ENCODE results near the gene CCDC197. TPM values are rescaled to one million over a fixed set of nuclear protein-coding genes. Genes with fewer than 3 reads are reported as not detected.
A peak's percentile ranks its signal among the peaks of the same experiment; 100 is the strongest.

Gene CCDC197
- total RNA-seq, 2 experiments from 2014 or later: not detected

DNA sequence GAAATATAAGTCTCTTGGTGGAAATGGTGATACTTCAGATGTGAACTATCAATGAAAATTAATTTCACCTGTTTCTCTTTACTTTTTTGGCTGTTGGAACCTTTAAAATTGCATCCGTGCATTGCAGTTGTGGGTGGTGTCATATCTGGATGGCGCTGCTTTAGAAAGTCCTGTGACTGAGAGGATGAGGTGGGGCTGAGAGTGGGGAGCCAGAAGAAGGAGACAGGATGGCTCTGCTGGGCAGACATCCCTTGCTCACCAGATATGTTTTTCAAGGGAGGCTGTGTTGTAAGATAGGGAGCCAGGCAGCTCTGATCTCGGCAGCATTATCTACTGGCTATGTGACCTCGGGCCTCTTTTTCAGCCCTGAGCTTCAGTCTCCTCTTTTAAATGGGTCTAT is 33.4 kb upstream of the CCDC197 start:
- peak; percentile 22 for DNase-seq (ENCODE audit: low spot score)
- BruUV-seq (replicated peaks): no TSS peak
- peak overlapping the region; percentile 37; the same call in 1 of the 2 replicates for H2AFZ ChIP-seq (ENCODE audit: low read length)
- no peak overlapping the region for H3K4me3 ChIP-seq (ENCODE audit: low read depth, low read length, poor library complexity, severe bottlenecking)
- H3K79me2 ChIP-seq (ENCODE audit: insufficient read depth, low read depth, low read length): no peaks in the 10 kb centered on the region
- no peaks in the 10 kb centered on the region for H3K36me3 ChIP-seq (ENCODE audit: insufficient read depth, low read length)
- POLR2A ChIA-PET: interaction anchor here (1.3 to 6.3 kb wide), 3 partner anchors 8 to 24 kb away, joined by 3 to 70 read pairs (median 14); partner anchors contain the start of gene ASB2
- H3K27ac ChIP-seq (ENCODE audit: low read depth, low read length, poor library complexity, severe bottlenecking): peak overlapping the region; percentile 92
- no peaks in the 10 kb centered on the region for H3K9me2 ChIP-seq (ENCODE audit: insufficient read depth, low read length)
- no peaks in the 10 kb centered on the region for H4K20me1 ChIP-seq (ENCODE audit: insufficient read depth, low read length)
- CTCF ChIA-PET (ENCODE audit: unreplicated experiment): no interaction called here
- TF ChIP-seq, protein P1, sequence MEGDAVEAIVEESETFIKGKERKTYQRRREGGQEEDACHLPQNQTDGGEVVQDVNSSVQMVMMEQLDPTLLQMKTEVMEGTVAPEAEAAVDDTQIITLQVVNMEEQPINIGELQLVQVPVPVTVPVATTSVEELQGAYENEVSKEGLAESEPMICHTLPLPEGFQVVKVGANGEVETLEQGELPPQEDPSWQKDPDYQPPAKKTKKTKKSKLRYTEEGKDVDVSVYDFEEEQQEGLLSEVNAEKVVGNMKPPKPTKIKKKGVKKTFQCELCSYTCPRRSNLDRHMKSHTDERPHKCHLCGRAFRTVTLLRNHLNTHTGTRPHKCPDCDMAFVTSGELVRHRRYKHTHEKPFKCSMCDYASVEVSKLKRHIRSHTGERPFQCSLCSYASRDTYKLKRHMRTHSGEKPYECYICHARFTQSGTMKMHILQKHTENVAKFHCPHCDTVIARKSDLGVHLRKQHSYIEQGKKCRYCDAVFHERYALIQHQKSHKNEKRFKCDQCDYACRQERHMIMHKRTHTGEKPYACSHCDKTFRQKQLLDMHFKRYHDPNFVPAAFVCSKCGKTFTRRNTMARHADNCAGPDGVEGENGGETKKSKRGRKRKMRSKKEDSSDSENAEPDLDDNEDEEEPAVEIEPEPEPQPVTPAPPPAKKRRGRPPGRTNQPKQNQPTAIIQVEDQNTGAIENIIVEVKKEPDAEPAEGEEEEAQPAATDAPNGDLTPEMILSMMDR (conservative IDR thresholded peaks at IDR 0.05; ENCODE audit: low read length): no peak
- TF ChIP-seq EZH2phosphoT487 (IDR thresholded peaks at IDR 0.05; ENCODE audit: borderline replicate concordance, low read depth, low read length): no peak
- no peaks in the 10 kb centered on the region for H3K9me3 ChIP-seq (ENCODE audit: low read length)
- intact Hi-C loops (cut with micrococcal nuclease; ENCODE audit: unreplicated experiment): loop anchor here (10.0 kb wide), 1 partner anchor 759 kb away; the partner anchor contains the start of genes GON7 and UBR7
- H3K4me2 ChIP-seq (ENCODE audit: low read length): peak overlapping the region; percentile 69
- H3K4me1 ChIP-seq (ENCODE audit: insufficient read depth, low read length, poor library complexity, severe bottlenecking): peaks cover 81% of the 10 kb centered on the region

DNA sequence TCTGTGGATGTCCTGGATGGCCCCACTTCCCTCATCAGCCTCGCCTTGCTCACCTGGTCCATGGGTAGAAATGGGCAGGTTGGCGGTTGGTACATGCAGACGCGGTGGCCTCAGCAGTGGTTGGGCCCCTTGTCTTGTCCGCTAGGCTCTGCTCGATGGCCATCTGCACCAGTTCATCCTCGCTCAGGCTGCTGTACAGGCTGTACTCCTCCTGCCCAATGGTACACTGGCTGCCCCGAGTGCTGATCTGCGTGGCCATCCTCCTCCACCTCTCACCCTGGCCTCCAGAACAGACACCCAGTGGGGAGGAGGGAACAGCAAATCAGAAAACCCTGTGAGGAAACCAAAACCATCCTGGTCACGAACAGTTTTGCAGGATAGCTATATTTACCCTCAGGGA is 32.8 kb upstream of the CCDC197 start:
- Histone ChIP-seq H3K9me3 (ENCODE audit: low read length) (no peaks in the 10 kb centered on the region), H3K4me2 (ENCODE audit: low read length) (no peak overlapping the region), H3K4me3 (ENCODE audit: low read depth, low read length, poor library complexity, severe bottlenecking) (no peak overlapping the region), H3K79me2 (ENCODE audit: insufficient read depth, low read depth, low read length) (no peaks in the 10 kb centered on the region), H3K27ac (ENCODE audit: low read depth, low read length, poor library complexity, severe bottlenecking) (peak overlapping the region; percentile 92), H3K9me2 (ENCODE audit: insufficient read depth, low read length) (no peaks in the 10 kb centered on the region), H3K4me1 (ENCODE audit: insufficient read depth, low read length, poor library complexity, severe bottlenecking) (peaks cover 81% of the 10 kb centered on the region), H4K20me1 (ENCODE audit: insufficient read depth, low read length) (no peaks in the 10 kb centered on the region), H3K36me3 (ENCODE audit: insufficient read depth, low read length) (no peaks in the 10 kb centered on the region), H2AFZ (ENCODE audit: low read length) (no peak overlapping the region)
- CTCF ChIA-PET (ENCODE audit: unreplicated experiment): no interaction called here
- TF ChIP-seq EZH2phosphoT487 (IDR thresholded peaks at IDR 0.05; ENCODE audit: borderline replicate concordance, low read depth, low read length): no peak
- TF ChIP-seq, protein P1 (conservative IDR thresholded peaks at IDR 0.05; ENCODE audit: low read length): no peak
- intact Hi-C loops (cut with micrococcal nuclease; ENCODE audit: unreplicated experiment): loop anchor here (10.0 kb wide), 1 partner anchor 759 kb away; the partner anchor contains the start of genes GON7 and UBR7
- BruUV-seq (replicated peaks): no TSS peak
- POLR2A ChIA-PET: interaction anchor here (3.6 kb wide), 1 partner anchor 9 kb away, joined by 14 read pairs; no protein-coding TSS in a partner anchor
- no peak for DNase-seq (ENCODE audit: low spot score)

- H3K36me3 ChIP-seq (ENCODE audit: insufficient read depth, low read length): no peaks in the 10 kb centered on the region
- TF ChIP-seq, protein P1 (conservative IDR thresholded peaks at IDR 0.05; ENCODE audit: low read length): no peak
- no peak for TF ChIP-seq EZH2phosphoT487 (IDR thresholded peaks at IDR 0.05; ENCODE audit: borderline replicate concordance, low read depth, low read length)
- H3K27ac ChIP-seq (ENCODE audit: low read depth, low read length, poor library complexity, severe bottlenecking): no peak overlapping the region
- H3K9me2 ChIP-seq (ENCODE audit: insufficient read depth, low read length): no peaks in the 10 kb centered on the region
- no peaks in the 10 kb centered on the region for H3K9me3 ChIP-seq (ENCODE audit: low read length)
- H3K4me3 ChIP-seq (ENCODE audit: low read depth, low read length, poor library complexity, severe bottlenecking): no peak overlapping the region
- intact Hi-C loops (cut with micrococcal nuclease; ENCODE audit: unreplicated experiment): loop anchor here (10.0 kb wide), 1 partner anchor 760 kb away; the partner anchor contains the start of genes GON7 and UBR7
- H3K4me1 ChIP-seq (ENCODE audit: insufficient read depth, low read length, poor library complexity, severe bottlenecking): peaks cover 81% of the 10 kb centered on the region
- ChIA-PET CTCF (ENCODE audit: unreplicated experiment) (interaction anchor here (1.8 kb wide), 1 partner anchor 25 kb away, joined by 5 read pairs; no protein-coding TSS in a partner anchor), POLR2A (interaction anchor here (3.6 kb wide), 1 partner anchor 9 kb away, joined by 14 read pairs; no protein-coding TSS in a partner anchor)
- H4K20me1 ChIP-seq (ENCODE audit: insufficient read depth, low read length): no peaks in the 10 kb centered on the region
- no peak for DNase-seq (ENCODE audit: low spot score)
- no peaks in the 10 kb centered on the region for H3K79me2 ChIP-seq (ENCODE audit: insufficient read depth, low read depth, low read length)
- no peak overlapping the region for H2AFZ ChIP-seq (ENCODE audit: low read length)
- no peak overlapping the region for H3K4me2 ChIP-seq (ENCODE audit: low read length)
- BruUV-seq (replicated peaks): TSS peak; percentile 66
Measured at GRCh38 chr14:93964820-93965286, 32.2 kb upstream of the CCDC197 start.

All from OCI-LY7 (cell line).